LNCaP clone FGC (cell line): ENCODE results near the gene GGNBP2.

Experiments
- DNase-seq: peaks from one replicate; pipeline ENCODE4 v3.0.0-alpha.2; 2011; ENCODE audit warnings: low read depth
- H3K4me3 ChIP-seq: 2 replicates; pipeline ENCODE4 v1.5.1; 2011; ENCODE audit warnings: mild to moderate bottlenecking, low read depth, low read length, control low read depth
- TF ChIP-seq, protein P1 (sequence below): IDR thresholded peaks from 2 replicates; pipeline ENCODE4 v1.5.1; 2012; ENCODE audit warnings: mild to moderate bottlenecking; ENCODE audit not compliant: control insufficient read depth, insufficient read depth; ENCODE audit errors: extremely low read depth

Gene GGNBP2

DNA sequence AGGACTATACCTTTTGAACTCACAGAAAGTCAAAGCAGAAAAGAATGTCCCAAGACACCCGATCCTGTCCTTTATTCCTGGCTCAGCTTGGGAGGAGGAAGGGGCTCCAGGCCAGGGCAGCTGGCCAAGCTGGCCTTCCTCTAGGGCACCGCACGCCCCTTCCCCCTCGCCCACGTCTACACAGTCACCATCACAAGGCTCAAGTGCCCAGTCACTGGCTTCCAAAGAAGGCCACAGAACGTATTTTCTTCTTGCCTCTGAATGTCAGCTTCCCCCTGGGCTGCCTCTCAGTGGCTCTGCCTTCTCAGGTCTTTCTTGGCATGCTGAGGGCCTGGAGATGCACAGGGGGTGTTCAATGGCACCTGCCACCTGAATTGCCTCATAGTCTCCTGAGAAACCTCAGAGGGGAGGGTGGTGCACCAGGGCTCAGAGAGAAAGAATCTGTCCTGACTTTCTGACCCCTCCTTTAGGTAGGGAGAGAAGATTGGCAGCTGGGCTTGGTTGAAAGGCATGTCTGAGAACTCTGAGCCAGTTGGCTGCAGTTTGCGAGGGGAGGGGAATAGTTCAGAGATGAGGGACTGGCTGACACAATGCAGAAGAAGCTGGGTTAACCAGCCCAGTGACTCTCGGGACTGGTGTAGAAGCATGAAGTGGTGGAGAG, 49.1 kb downstream of the GGNBP2 start:
- peak; percentile 65 for DNase-seq
- no peak overlapping the region for H3K4me3 ChIP-seq
- TF ChIP-seq, protein P1, sequence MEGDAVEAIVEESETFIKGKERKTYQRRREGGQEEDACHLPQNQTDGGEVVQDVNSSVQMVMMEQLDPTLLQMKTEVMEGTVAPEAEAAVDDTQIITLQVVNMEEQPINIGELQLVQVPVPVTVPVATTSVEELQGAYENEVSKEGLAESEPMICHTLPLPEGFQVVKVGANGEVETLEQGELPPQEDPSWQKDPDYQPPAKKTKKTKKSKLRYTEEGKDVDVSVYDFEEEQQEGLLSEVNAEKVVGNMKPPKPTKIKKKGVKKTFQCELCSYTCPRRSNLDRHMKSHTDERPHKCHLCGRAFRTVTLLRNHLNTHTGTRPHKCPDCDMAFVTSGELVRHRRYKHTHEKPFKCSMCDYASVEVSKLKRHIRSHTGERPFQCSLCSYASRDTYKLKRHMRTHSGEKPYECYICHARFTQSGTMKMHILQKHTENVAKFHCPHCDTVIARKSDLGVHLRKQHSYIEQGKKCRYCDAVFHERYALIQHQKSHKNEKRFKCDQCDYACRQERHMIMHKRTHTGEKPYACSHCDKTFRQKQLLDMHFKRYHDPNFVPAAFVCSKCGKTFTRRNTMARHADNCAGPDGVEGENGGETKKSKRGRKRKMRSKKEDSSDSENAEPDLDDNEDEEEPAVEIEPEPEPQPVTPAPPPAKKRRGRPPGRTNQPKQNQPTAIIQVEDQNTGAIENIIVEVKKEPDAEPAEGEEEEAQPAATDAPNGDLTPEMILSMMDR = no peak

DNA sequence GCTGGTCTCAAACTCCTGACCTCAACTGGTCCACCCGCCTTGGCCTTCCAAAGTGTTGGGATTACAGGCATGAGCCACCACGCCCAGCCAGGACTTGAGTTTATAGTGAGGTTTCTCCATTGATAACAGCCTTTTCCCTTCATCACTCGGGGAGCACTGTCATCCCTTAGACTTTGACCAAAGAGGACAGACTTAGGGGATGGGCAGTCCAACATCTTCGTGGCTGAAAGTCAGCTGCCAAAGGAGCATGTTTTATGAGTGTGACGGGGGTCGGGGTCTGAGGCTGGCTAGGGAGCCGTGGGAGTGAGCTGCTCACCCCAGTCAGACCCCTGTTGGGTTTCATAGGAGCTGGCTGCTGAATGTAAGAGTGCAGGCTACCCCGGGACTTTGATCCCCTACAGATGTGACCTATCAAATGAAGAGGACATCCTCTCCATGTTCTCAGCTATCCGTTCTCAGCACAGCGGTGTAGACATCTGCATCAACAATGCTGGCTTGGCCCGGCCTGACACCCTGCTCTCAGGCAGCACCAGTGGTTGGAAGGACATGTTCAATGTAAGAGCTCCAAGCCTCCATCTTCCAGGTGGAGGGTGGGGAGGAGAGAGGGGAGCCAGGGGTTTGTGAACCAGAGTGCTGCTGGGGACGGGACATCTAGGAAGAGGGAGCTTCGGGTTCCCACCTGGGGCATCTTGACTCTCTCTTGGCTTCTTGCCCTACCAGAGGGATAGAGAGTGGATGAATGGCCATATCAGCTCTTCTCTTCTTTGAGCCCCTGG, 50.1 kb downstream of the GGNBP2 start:
- no peak overlapping the region for H3K4me3 ChIP-seq
- TF ChIP-seq, protein P1 = no peak
- DNase-seq = no peak

DNA sequence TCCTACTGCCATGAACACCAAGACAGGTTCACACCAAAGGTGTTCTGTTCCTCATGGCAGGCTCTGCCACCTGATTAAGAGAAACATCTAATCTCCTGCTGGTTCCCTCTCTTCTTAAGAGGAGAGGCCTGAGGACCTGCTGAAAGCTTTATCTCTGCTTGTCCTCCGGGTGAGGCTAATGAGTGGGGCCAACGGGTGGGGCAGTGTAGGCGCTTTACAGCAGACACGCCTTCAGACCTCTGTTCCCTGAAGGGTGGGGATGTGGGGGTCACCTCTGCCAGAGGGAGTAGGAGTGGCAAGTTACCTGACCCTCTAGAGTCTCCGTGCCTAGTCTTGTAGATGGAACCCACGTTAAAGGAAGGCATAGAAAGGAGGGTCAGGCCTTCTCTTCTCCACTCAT, 52.5 kb downstream of the GGNBP2 start:
- DNase-seq = no peak
- no peak overlapping the region for H3K4me3 ChIP-seq
- TF ChIP-seq, protein P1 = no peak

DNA sequence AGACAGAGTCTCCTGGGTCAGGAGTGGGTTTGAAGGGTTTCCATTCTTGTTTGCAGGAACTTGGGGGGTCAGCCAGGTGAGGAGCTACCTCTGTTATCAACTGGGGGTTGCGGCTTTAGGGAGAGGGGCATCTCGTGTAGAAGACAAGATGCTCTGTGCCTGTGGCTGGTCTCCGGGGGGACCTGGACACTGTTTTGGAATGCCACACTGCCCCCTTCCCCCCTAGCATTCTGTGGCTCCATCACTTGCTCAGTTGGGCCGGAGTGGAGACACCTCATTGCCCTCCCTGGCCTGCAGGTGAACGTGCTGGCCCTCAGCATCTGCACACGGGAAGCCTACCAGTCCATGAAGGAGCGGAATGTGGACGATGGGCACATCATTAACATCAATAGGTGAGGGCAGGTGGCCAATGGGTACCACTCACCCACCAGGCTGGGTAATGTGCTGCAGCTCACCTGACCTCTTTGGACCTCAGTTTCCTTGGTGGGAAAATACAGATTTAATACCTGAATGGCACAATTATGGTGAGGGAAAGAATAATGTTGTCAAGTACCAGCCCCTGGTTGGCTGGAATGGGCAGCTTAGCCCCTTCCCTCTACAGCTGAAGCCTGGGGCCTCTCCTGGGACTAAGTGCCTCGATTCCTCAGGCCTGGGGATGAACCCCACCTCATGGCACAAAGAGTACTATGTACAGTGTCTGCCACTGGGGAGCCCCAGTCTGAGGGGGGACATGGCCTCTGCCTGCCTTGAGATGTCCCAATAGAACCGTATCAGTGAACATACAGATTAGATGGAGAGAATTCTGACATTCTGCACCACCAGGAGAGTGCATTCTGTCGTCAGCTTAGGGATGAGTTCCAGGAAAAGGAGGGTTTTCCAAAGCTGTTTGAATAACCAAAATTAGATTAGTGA, 53.4 kb downstream of the GGNBP2 start:
- DNase-seq = no peak
- no peak overlapping the region for H3K4me3 ChIP-seq
- TF ChIP-seq, protein P1 = no peak

DNA sequence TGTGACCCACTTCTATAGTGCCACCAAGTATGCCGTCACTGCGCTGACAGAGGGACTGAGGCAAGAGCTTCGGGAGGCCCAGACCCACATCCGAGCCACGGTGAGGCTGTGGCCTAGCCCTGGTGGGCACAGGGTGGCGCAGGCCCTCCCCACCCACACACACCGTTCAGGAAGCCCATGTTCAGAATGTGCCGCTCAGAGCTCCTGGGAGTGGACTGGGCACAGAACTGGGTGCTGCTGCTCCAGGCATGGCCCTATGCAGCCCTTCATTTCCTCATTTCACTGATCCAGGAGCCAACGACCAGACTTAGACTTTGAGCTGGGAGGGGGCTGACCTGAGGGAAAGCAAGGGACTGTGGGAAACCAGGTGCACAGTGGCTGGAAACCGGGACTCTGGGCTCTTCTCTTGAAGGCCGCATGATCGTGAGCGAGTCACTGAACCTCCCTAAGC, 54.3 kb downstream of the GGNBP2 start:
- no peak for DNase-seq
- no peak overlapping the region for H3K4me3 ChIP-seq
- TF ChIP-seq, protein P1 = no peak

DNA sequence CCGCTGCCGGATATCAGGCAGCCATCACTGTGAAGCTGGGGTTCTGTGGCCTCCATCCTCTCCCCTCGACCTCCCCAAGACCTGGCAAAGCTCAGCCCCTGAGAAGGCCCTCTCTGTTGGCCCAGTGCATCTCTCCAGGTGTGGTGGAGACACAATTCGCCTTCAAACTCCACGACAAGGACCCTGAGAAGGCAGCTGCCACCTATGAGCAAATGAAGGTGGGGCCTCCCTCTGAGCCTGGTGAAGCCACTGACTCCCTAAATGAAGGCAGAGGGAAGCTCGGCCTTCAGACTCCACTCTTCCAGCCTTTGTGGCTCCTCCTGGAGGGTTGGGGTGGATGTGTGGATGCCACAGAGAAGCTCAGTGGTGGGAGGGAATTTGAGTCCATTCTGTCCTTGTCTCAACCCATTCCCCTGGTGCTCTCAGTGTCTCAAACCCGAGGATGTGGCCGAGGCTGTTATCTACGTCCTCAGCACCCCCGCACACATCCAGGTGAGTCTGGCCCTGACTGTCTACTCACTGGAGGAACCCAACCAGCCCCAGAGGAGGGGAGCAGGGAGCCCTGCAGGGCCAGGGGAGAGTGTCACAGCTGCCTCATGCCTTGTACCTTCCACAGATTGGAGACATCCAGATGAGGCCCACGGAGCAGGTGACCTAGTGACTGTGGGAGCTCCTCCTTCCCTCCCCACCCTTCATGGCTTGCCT, 55.0 kb downstream of the GGNBP2 start:
- no peak for DNase-seq
- H3K4me3 ChIP-seq = no peak overlapping the region
- TF ChIP-seq, protein P1 = no peak
